H9 (cell line): ENCODE results near the gene CHN1. TPM values are rescaled to one million over a fixed set of nuclear protein-coding genes. Genes with fewer than 3 reads are reported as not detected.

Experiments
- DNase-seq: peaks from one replicate; pipeline ENCODE4 v3.0.0-alpha.2; 2017
- H2AFZ ChIP-seq: one replicate; pipeline ENCODE4 v1.6.1; 2013; ENCODE audit warnings: mild to moderate bottlenecking, low read length, control low read depth, moderate library complexity
- H2AK5ac ChIP-seq: 2 replicates; pipeline ENCODE4 v1.6.1; 2013; ENCODE audit warnings: low read length, control low read depth, mixed read lengths; ENCODE audit not compliant: insufficient read length
- H2BK120ac ChIP-seq: one replicate; pipeline ENCODE4 v1.6.1; 2013; ENCODE audit warnings: low read depth, mild to moderate bottlenecking, low read length, control low read depth, inconsistent platforms; ENCODE audit not compliant: poor library complexity, severe bottlenecking
- H2BK12ac ChIP-seq: 2 replicates; pipeline ENCODE4 v1.6.1; 2013; ENCODE audit warnings: low read length, control low read depth, mixed read lengths, low read depth; ENCODE audit not compliant: insufficient read length
- H2BK15ac ChIP-seq: 2 replicates; pipeline ENCODE4 v1.6.1; 2013; ENCODE audit warnings: low read depth, low read length, control low read depth
- H2BK20ac ChIP-seq: one replicate; pipeline ENCODE4 v1.6.1; 2013; ENCODE audit warnings: low read depth, mild to moderate bottlenecking, low read length, control low read depth, inconsistent platforms; ENCODE audit not compliant: poor library complexity, severe bottlenecking
- H2BK5ac ChIP-seq: 2 replicates; pipeline ENCODE4 v1.6.1; 2013; ENCODE audit warnings: low read length, control low read depth, mixed read lengths; ENCODE audit not compliant: insufficient read length
- H3K14ac ChIP-seq: 2 replicates; pipeline ENCODE4 v1.6.1; 2013; ENCODE audit warnings: low read length, control low read depth; ENCODE audit not compliant: insufficient read depth
- H3K18ac ChIP-seq: 2 replicates; pipeline ENCODE4 v1.6.1; 2013; ENCODE audit warnings: low read depth, mild to moderate bottlenecking, mixed read lengths, low read length, control low read depth; ENCODE audit not compliant: insufficient read length
- H3K23ac ChIP-seq: 2 replicates; pipeline ENCODE4 v1.6.1; 2013; ENCODE audit warnings: low read length, control low read depth, mixed read lengths, low read depth; ENCODE audit not compliant: insufficient read length
- H3K23me2 ChIP-seq: 2 replicates; pipeline ENCODE4 v1.6.1; 2013; ENCODE audit warnings: low read depth, mild to moderate bottlenecking, mixed read lengths, low read length, control low read depth; ENCODE audit not compliant: insufficient read length, poor library complexity, severe bottlenecking
- H3K27ac ChIP-seq: 2 replicates; pipeline ENCODE4 v1.5.1; 2013; ENCODE audit warnings: low read length, control low read depth, mixed read lengths, low read depth; ENCODE audit not compliant: insufficient read length
- H3K27me3 ChIP-seq: 2 replicates; pipeline ENCODE4 v1.6.1; 2013; ENCODE audit warnings: low read length, control low read depth, inconsistent platforms; ENCODE audit not compliant: insufficient read depth
- H3K4ac ChIP-seq: 2 replicates; pipeline ENCODE4 v1.6.1; 2013; ENCODE audit warnings: low read depth, mild to moderate bottlenecking, control low read depth, inconsistent platforms, low read length, moderate library complexity
- H3K4me1 ChIP-seq: 2 replicates; pipeline ENCODE4 v1.6.1; 2013; ENCODE audit warnings: low read length, control low read depth, inconsistent platforms; ENCODE audit not compliant: insufficient read depth
- H3K4me2 ChIP-seq: 2 replicates; pipeline ENCODE4 v1.6.1; 2013; ENCODE audit warnings: low read length, control low read depth, mixed read lengths; ENCODE audit not compliant: insufficient read length, insufficient read depth
- H3K56ac ChIP-seq: 2 replicates; pipeline ENCODE4 v1.6.1; 2013; ENCODE audit warnings: low read depth, mild to moderate bottlenecking, mixed read lengths, low read length, control low read depth; ENCODE audit not compliant: insufficient read length
- H3K79me1 ChIP-seq: 2 replicates; pipeline ENCODE4 v1.6.1; 2013; ENCODE audit warnings: low read depth, mild to moderate bottlenecking, moderate library complexity, low read length, control low read depth, inconsistent platforms; ENCODE audit not compliant: insufficient read depth, poor library complexity, severe bottlenecking
- H3K79me2 ChIP-seq: 2 replicates; pipeline ENCODE4 v1.6.1; 2013; ENCODE audit warnings: low read length, control low read depth, inconsistent platforms; ENCODE audit not compliant: insufficient read depth
- H3K9ac ChIP-seq: 2 replicates; pipeline ENCODE4 v1.6.1; 2013; ENCODE audit warnings: low read length, control low read depth, mixed read lengths; ENCODE audit not compliant: insufficient read length; ENCODE audit errors: extremely low read depth
- H3K9me3 ChIP-seq: one replicate; pipeline ENCODE4 v1.6.1; 2013; ENCODE audit warnings: low read depth, low read length, inconsistent platforms; ENCODE audit not compliant: control insufficient read depth
- H3T11ph ChIP-seq: one replicate; pipeline ENCODE4 v1.6.1; 2013; ENCODE audit warnings: mild to moderate bottlenecking, low read length, control low read depth, inconsistent platforms
- H4K20me1 ChIP-seq: one replicate; pipeline ENCODE4 v1.6.1; 2013; ENCODE audit not compliant: control insufficient read depth, insufficient read length, insufficient read depth
- H4K5ac ChIP-seq: 2 replicates; pipeline ENCODE4 v1.6.1; 2013; ENCODE audit warnings: low read depth, mild to moderate bottlenecking, mixed read lengths, low read length, control low read depth; ENCODE audit not compliant: insufficient read length
- H4K8ac ChIP-seq: replicated peaks from 2 replicates; pipeline ENCODE4 v1.6.1; 2013; ENCODE audit warnings: low read length, control low read depth, mixed read lengths, low read depth; ENCODE audit not compliant: insufficient read length
- H4K91ac ChIP-seq: 2 replicates; pipeline ENCODE4 v1.6.1; 2013; ENCODE audit warnings: low read depth, mild to moderate bottlenecking, moderate library complexity, mixed read lengths, low read length, control low read depth; ENCODE audit not compliant: insufficient read length
- H3K27ac Mint-ChIP-seq, 3 experiments: 2 replicates in 2 of 3; 3 replicates in 1 of 3; pipeline ENCODE4 v1.8.0; 2020 to 2021; ENCODE audit warnings: mixed read lengths in 3 of 3, mild to moderate bottlenecking in 1 of 3, moderate library complexity in 1 of 3
- H3K27me3 Mint-ChIP-seq: 2 replicates; pipeline ENCODE4 v1.8.0; 2021; ENCODE audit warnings: low read depth, mild to moderate bottlenecking, moderate library complexity, mixed read lengths
- H3K36me3 Mint-ChIP-seq, 3 experiments: 2 replicates in 2 of 3; 3 replicates in 1 of 3; pipeline ENCODE4 v1.8.0; 2020 to 2021; ENCODE audit warnings: low read depth in 3 of 3, mixed read lengths in 3 of 3; ENCODE audit not compliant: insufficient read depth in 1 of 3
- H3K4me1 Mint-ChIP-seq, 2 experiments: 2 replicates each; pipeline ENCODE4 v1.8.0; 2020; ENCODE audit warnings: mixed read lengths in 2 of 2
- H3K4me3 Mint-ChIP-seq, 2 experiments: 2 replicates in 1 of 2; 3 replicates in 1 of 2; pipeline ENCODE4 v1.8.0; 2020 to 2021; ENCODE audit warnings: mild to moderate bottlenecking in 2 of 2, mixed read lengths in 2 of 2, moderate library complexity in 1 of 2
- H3K9me3 Mint-ChIP-seq, 2 experiments: 2 replicates in 1 of 2; 3 replicates in 1 of 2; pipeline ENCODE4 v1.8.0; 2020; ENCODE audit warnings: mild to moderate bottlenecking in 2 of 2, mixed read lengths in 2 of 2, moderate library complexity in 1 of 2
- CTCF ChIP-seq: fragments of 200-600 bp; sonication (generic); conservative IDR thresholded peaks from 3 replicates; pipeline ENCODE4 v1.8.0; 2021; ENCODE audit warnings: antibody characterized with exemption, mild to moderate bottlenecking
- WGBS: extraction: QIAGEN DNeasy Blood & Tissue Kit; methylation state at CpG from one replicate; pipeline ENCODE4 v1.1.7; 2013; ENCODE audit warnings: missing lambda C conversion rate, low lambda C conversion rate, mixed read lengths; ENCODE audit not compliant: insufficient read length; ENCODE audit errors: extremely low coverage; 5-methylcytosine and 5-hydroxymethylcytosine counted together
- total RNA-seq: library from RNA; stranded (reverse); gene quantifications from 2 replicates; pipeline ENCODE4 v1.2.1, GENCODE V29; 2021

The CHN1 gene
- total RNA-seq, 1 experiment from 2014 or later, result 33.9 TPM

- no peaks in the 10 kb centered on the region for H3K9me3 Mint-ChIP-seq
- no peaks in the 10 kb centered on the region for H3K27me3 Mint-ChIP-seq
- peaks cover 2% of the 10 kb centered on the region; the same call in 1 of the 2 replicates for H3K79me2 ChIP-seq
- H2AFZ ChIP-seq, result no peak overlapping the region
- no CpG with 5 or more reads among the region's 7 CpGs for WGBS
- no peak overlapping the region for H3K4ac ChIP-seq
- H2BK120ac ChIP-seq, result no peak overlapping the region
- peak overlapping the region; percentile 45 for H2BK5ac ChIP-seq
- peak overlapping the region; percentile 18 for H4K91ac ChIP-seq
- H3K18ac ChIP-seq, result no peak overlapping the region
- no peak overlapping the region for H3K9ac ChIP-seq
- H2AK5ac ChIP-seq, result no peak overlapping the region
- no peak overlapping the region for H2BK15ac ChIP-seq
- peak overlapping the region; percentile 92 for H3K27ac ChIP-seq
- no peak overlapping the region for H4K8ac ChIP-seq
- no peak for DNase-seq
- no peak overlapping the region for H3K14ac ChIP-seq
- H3K27ac Mint-ChIP-seq, result peak overlapping the region; percentile 89 to 99 (median 99)
- no peaks in the 10 kb centered on the region for H4K20me1 ChIP-seq
- H3K4me1 ChIP-seq, result peaks cover 9% of the 10 kb centered on the region; the same call in 1 of the 2 replicates
- H3K79me1 ChIP-seq, result no peaks in the 10 kb centered on the region
- H3K23ac ChIP-seq, result no peak overlapping the region
- no peak overlapping the region for H2BK20ac ChIP-seq
- peaks cover 59 to 62% of the 10 kb centered on the region in 2 experiments for H3K4me1 Mint-ChIP-seq
- H3K36me3 Mint-ChIP-seq, result peaks cover 0 to 10% (median 8%) of the 10 kb centered on the region in 3 experiments; a peak in 3 of 7 replicates
- TF ChIP-seq CTCF, result no peak
- H3K27me3 ChIP-seq, result no peaks in the 10 kb centered on the region
- H3T11ph ChIP-seq, result no peak overlapping the region
- H2BK12ac ChIP-seq, result peak overlapping the region; percentile 47
- H4K5ac ChIP-seq, result no peak overlapping the region
- H3K9me3 ChIP-seq, result no peaks in the 10 kb centered on the region
- no peak overlapping the region for H3K56ac ChIP-seq
- H3K23me2 ChIP-seq, result no peaks in the 10 kb centered on the region
- H3K4me2 ChIP-seq, result peak overlapping the region; percentile 11
- H3K4me3 Mint-ChIP-seq, result peak overlapping the region; percentile 9 to 24; a peak in 4 of 5 replicates
These were observed 41.5 kb downstream of the CHN1 start for GRCh38 chr2:174963437-174964400.
